Measurements from ENCODE around the gene NRIP1.

NRIP1 gene

DNA sequence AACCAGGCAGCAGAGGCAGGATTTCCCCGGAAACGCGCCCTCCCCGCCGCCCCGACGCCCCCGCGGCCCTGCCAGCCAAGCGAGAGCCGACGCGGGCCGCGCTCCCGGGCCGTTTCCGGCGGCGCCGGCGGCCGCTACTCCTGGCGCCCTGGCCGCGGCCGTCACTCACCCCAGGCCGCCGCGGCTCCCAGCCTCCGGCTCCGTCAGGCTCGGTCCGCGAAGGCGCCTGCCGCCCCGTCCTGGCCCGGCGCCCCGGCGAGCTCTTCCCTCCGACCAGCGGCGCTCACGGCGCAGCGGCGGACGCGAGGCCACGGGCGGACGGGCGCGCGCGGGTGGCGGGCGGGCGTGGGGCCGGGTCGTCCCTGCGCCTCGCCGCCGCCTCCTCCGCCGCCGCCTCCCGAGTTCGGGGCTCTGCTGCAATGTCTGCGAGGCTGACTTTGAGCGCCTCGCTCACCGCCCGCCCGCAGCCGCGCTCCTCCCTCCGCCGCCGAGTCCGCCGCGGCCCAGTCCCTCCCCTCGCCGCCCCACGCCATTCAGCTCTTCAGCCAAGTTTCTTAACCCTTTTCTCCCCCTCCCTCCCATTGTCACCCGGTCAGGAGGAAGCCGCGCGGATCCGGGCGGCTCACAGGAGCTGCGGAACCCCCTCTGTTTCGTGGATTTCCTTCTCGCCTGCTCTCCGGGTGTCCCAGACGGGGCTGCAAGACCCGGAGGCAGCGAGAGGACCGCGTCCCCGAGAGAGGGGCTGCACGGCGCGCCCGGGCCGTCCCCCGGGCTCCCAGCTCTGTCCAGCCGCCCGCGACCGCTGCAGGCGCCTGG is at the start of gene NRIP1:
Gene NRIP1, minus strand, starts transcription at position 425 of the 816 bp plus-strand sequence. CDS start 96,808 bp downstream, outside the sequence.
- TF ChIP-seq, protein P1, sequence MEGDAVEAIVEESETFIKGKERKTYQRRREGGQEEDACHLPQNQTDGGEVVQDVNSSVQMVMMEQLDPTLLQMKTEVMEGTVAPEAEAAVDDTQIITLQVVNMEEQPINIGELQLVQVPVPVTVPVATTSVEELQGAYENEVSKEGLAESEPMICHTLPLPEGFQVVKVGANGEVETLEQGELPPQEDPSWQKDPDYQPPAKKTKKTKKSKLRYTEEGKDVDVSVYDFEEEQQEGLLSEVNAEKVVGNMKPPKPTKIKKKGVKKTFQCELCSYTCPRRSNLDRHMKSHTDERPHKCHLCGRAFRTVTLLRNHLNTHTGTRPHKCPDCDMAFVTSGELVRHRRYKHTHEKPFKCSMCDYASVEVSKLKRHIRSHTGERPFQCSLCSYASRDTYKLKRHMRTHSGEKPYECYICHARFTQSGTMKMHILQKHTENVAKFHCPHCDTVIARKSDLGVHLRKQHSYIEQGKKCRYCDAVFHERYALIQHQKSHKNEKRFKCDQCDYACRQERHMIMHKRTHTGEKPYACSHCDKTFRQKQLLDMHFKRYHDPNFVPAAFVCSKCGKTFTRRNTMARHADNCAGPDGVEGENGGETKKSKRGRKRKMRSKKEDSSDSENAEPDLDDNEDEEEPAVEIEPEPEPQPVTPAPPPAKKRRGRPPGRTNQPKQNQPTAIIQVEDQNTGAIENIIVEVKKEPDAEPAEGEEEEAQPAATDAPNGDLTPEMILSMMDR (IDR thresholded peaks at IDR 0.05; ENCODE audit: insufficient read depth, low read depth, low read length, missing control alignments), result no peak
- DNase-seq (ENCODE audit: low read depth), result peak; percentile 87
- peak within 1 kb of the TSS; percentile 63 for H3K4me3 ChIP-seq (ENCODE audit: low read depth, low read length)

DNA sequence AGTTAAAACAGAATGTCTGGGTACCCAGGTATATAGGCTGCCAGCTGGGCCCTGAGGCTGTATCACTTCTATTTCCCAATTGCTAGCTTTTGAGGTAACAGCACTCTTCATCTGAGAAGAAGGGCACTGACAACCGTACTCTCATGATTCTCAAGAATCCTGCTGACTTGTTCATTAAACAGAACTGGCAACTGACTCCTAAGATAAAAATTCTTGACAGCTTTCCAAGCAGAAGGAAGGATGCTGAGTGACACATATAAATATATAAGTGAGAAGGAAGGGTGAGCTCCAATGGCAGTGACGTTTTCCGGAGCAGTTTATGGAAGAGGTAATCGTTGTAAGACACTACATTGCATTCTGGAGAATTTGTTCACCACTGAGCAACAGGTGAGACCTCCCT is 48.1 kb upstream of the NRIP1 start:
- no peak for DNase-seq (ENCODE audit: low read depth)

GRCh38 chr21:15108801-15109200 is 44.0 kb upstream of the NRIP1 start:
- H3K4me3 ChIP-seq (ENCODE audit: low read depth, low read length), result no peak overlapping the region
- TF ChIP-seq, protein P1 (IDR thresholded peaks at IDR 0.05; ENCODE audit: insufficient read depth, low read depth, low read length, missing control alignments), result no peak
- DNase-seq (ENCODE audit: low read depth), result no peak

More for the DNA sequence above, 48.1 kb upstream of the NRIP1 start:
- TF ChIP-seq, protein P1 (IDR thresholded peaks at IDR 0.05; ENCODE audit: insufficient read depth, low read depth, low read length, missing control alignments), result no peak
- H3K4me3 ChIP-seq (ENCODE audit: low read depth, low read length), result no peak overlapping the region

DNA sequence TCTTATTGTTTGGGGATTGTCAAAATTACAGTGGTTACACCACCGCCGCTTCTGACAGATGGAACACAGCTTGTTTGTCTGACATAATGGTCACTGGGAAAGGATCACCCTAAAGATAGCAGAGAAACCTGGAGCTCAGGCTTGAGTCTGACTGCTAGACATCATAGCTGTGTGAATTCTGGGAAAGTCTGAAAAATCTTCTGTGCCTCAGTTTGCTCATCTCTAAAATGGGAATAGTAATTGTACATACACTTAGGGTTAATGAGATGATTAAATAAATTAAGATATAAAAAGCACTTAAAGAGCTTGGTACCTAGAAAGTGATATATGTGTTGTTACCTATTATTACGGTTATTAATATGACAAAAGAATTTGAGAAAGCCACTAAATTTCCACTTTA is 39.7 kb upstream of the NRIP1 start:
- no peak overlapping the region for H3K4me3 ChIP-seq (ENCODE audit: low read depth, low read length)
- no peak for DNase-seq (ENCODE audit: low read depth)
- TF ChIP-seq, protein P1 (IDR thresholded peaks at IDR 0.05; ENCODE audit: insufficient read depth, low read depth, low read length, missing control alignments), result no peak

DNA sequence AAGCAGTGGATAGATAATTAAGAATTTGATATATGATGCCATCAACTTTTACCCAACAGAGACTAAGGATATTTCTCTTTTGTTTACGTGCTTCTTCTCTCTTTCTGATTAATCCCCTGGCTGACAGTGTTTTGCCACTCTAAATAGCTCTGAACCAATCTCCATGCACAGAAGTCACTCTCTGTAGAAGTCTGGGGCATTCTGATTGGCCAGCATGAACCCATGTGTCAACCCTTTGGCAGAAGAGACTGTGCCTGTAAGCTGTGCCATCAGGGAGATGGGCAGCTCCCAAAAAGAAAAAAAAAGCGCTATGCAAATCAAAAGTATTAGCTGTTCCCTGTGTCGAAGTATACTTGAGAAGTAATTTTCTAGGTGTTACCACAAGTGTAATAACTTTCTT is 34.1 kb upstream of the NRIP1 start:
- H3K4me3 ChIP-seq (ENCODE audit: low read depth, low read length), result no peak overlapping the region
- DNase-seq (ENCODE audit: low read depth), result no peak
- TF ChIP-seq, protein P1 (IDR thresholded peaks at IDR 0.05; ENCODE audit: insufficient read depth, low read depth, low read length, missing control alignments), result no peak

GRCh38 chr21:15098181-15098580 is 33.4 kb upstream of the NRIP1 start:
- TF ChIP-seq, protein P1 (IDR thresholded peaks at IDR 0.05; ENCODE audit: insufficient read depth, low read depth, low read length, missing control alignments), result no peak
- no peak for DNase-seq (ENCODE audit: low read depth)
- H3K4me3 ChIP-seq (ENCODE audit: low read depth, low read length), result no peak overlapping the region
